Activated CD4-positive, alpha-beta T cell treated with anti-CD3 and anti-CD28 coated beads for 24 hours (primary cell): Measurements from ENCODE around the gene LHPP.

Source experiments
- DNase-seq, 2 donors: peaks; one replicate each; pipeline ENCODE4 v3.0.0-alpha.2; 2020; ENCODE audit warnings: low read depth in 2 of 2

Gene LHPP

GRCh38 chr10:124658591-124659242 lies 197.1 kb downstream of the LHPP start:
- DNase-seq, result no peak

GRCh38 chr10:124659380-124659779 lies 197.8 kb downstream of the LHPP start:
- DNase-seq, result no peak

- no peak for DNase-seq
Observed at GRCh38 chr10:124660404-124661125, 198.9 kb downstream of the LHPP start.

- DNase-seq, result no peak
Observed at GRCh38 chr10:124661660-124662180, 200.1 kb downstream of the LHPP start.

- no peak for DNase-seq
Observed at GRCh38 chr10:124663228-124663627, 201.6 kb downstream of the LHPP start.
